Left colon (tissue), 2 donors: ENCODE results near the gene C10orf120. TPM values are rescaled to one million over a fixed set of nuclear protein-coding genes. Genes with fewer than 3 reads are reported as not detected.

Experiments used
- ATAC-seq: fragments of 200-7000 bp; cut with Tn5 transposase; one replicate; pipeline ENCODE4 v1.9.1; 2020; ENCODE audit warnings: mild to moderate bottlenecking, moderate library complexity
- DNase-seq, 2 donors: peaks; one replicate each; pipeline ENCODE4 v3.0.0-alpha.2; 2020
- intact Hi-C, 2 donors: fragments of 100-400 bp; cut with DNase I in 1 of 2; cut with micrococcal nuclease in 1 of 2; formaldehyde crosslinking; loops; one replicate each; pipeline versions ENCODE4 v1.11.2 to v1.14.0; 2022; cut with DNase I, micrococcal nuclease
- total RNA-seq, 2 donors: library from RNA; stranded (reverse); fragmentation: NEBNext Ultra II Directional; extraction: Animal tissue kit (Norgen Biotek cat#: 25700); gene quantifications; one replicate each; pipeline ENCODE4 v1.2.1, GENCODE V29; 2021
- donor health status: DM: no; HTN: no; CAD: no.
- donor health status: DM: yes; HTN: yes; CAD: no.

C10orf120 gene
- total RNA-seq, 2 donors from 2014 or later: not detected

DNA sequence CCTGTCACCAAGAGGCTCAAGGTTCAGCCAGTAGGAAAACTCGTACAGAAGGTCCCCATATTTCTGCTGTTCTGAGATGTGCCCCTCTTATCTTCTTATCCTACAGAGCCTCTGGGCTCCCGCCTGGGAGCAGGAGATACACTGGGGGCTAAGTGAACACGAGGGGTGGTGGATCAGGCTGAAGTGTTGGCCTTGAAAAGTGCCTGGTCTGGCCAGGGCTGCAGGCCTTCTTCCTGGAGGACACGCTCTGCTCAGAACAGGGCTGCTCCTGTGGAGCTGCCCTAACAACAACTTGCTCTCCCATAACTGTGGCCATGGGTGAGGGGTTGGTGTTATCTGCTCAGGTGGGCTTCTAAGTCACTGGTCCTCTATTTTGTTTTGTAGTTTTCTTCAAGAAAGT, 33.7 kb downstream of the C10orf120 start:
- intact Hi-C loops: no loop called here

GRCh38 chr10:122665329-122665860, 34.3 kb downstream of the C10orf120 start:
- DNase-seq (no peak), ATAC-seq (no peak)
- intact Hi-C loops: no loop called here

More for the DNA sequence above, 33.7 kb downstream of the C10orf120 start:
- DNase-seq (no peak), ATAC-seq (no peak)

DNA sequence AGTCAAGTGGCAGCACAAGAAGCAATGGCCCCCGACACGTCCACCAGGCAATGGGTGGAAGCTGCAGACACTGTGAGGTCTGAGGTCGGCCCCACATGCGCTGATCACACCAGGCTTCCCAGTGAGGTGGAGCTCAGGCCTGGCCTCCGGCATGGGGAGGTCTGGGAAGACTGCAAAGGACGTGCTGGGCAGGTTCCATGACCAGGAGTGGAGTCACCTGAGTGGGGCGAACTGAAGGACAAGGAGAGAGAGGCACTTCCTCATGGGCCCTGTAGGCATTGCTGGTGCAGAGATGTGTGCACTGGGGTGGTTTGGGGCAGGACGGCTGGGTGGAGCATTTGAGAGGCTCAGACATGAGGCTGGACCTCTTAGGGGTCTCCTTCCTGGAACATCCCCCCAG, 35.1 kb downstream of the C10orf120 start:
- intact Hi-C loops: no loop called here
- ATAC-seq: no peak
- no peak for DNase-seq

DNA sequence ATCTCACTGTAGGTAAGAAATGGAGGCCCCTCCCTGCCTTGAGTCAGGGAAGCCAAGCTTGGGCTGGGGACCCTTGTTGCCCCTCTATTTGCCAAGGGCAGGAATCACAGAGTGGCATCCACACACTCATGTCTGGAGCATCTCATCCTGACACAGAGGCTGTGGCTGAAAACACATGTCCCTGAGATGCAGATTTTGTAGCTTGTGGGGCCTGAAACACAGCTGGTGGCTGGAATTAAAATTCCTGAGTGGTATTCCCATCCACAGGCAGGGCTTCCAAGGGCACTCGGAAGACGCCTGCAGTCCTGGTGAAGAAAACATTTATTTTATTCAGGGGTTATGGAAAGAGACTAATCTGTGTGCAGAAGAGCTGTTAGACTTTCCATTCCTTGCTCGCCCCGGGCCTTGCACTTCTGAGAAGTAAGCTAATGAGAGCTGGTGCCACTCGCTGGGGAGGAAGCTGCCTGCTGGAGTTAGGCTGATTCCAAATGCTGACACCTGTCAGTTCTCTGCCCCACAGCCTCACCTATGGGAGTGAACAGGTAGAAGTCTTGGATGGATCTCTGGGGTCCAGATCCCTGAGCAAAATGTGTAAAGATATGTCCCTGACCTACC, 36.0 kb downstream of the C10orf120 start:
- ATAC-seq: no peak
- no peak for DNase-seq
- intact Hi-C loops: no loop called here

- intact Hi-C loops: no loop called here
- ATAC-seq (no peak), DNase-seq (no peak)
Measured at GRCh38 chr10:122662231-122662630, 37.4 kb downstream of the C10orf120 start.

DNA sequence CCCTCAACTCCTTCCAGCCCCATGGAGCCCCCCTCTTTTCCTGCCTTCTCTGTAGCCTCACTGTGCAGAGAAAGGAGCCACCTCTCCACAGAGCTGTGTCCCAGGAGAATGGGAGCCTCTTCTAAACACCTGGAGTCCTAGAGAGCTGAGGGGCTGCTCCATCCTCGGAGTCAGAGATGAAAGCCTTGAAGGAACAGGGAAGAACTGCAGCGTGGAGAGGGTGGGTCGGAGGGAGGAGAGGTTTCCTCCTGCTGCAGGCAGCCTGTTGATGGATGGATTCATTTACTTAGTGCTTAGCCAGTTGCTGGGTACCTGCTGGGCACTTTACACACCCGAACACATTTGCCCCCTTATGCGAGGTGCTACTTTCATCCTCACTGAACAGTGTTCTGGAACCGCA, 39.0 kb downstream of the C10orf120 start:
- no peak for DNase-seq
- intact Hi-C loops: no loop called here
- ATAC-seq: no peak

GRCh38 chr10:122659651-122660050, 40.0 kb downstream of the C10orf120 start:
- no peak for ATAC-seq
- intact Hi-C loops: no loop called here
- no peak for DNase-seq

DNA sequence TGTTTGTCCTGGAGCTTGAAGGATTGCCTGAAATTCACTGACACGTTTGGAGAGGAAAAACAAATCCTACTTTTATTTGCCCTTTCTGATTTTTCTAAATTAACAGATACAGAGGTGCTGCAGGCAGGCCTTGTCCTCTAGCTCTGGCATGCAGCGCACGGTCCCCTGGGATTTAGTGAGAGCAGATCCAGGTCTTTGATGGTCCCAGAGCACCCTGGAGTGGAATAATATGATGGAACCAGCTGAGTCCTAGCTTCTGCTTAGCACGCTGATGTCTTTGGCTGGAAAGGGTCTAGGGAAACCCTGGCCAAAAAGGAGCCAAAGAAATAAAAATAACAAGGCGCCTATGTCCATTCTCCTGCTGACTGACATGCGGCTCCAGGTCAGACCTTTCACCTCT, 40.5 kb downstream of the C10orf120 start:
- intact Hi-C loops: no loop called here
- DNase-seq (no peak), ATAC-seq (no peak)

DNA sequence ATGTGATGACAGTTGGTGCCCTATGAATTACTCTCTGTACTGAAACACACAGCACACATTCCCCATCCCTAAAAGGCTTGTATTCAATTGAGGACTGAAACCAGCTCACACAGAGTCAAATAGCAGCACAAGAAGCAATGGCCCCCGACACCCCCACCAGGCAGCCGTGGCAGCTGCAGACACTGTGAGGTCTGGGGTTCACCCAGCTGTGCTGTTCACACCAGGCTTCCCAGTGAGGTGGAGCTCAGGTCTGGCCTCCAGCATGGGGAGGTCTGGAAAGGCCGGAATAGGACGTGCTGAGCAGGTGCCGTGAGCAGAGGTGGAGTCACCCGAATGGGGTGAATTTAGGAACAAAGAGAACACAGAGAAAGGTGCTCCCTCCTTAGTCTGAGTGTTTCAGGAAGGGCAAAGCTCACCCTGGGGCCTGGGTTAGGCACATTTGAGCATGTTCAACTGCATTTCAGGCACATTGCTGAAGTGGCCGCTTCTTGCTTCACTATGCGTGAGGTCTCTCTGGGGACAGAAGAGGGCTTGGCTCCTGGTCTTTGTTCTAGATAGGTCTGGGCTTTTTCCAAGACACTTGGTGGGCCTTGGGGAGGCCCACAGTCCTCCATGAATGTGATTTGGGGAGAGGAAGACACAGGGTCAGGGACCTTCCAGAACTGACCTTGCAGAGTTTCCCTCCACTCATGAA, 41.1 kb downstream of the C10orf120 start:
- no peak for DNase-seq
- intact Hi-C loops: no loop called here
- ATAC-seq: no peak

DNA sequence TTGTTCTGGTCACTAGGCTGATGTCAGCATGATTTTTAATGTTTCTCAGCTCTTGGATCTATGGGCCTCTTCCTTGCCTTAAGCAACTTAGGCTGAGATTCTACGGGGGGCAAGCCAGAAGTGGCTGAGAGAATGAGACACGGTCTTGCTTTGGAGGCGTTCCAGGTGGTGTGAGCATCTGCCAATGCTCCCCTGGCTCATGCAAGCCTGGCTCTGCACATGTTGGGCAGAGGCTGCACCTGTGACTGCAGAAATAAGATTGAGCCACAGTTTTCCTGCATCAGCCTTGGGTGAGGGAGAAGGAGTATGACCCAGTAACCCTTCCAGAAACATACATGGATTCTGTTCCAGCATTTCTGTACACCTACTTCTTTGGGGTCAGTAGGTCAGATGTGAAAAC, 41.9 kb downstream of the C10orf120 start:
- DNase-seq (no peak), ATAC-seq (no peak)
- intact Hi-C loops: no loop called here

GRCh38 chr10:122657255-122657654, 42.4 kb downstream of the C10orf120 start:
- DNase-seq (no peak), ATAC-seq (no peak)
- intact Hi-C loops: no loop called here

GRCh38 chr10:122656741-122657140, 42.9 kb downstream of the C10orf120 start:
- no peak for DNase-seq
- no peak for ATAC-seq
- intact Hi-C loops: no loop called here

- intact Hi-C loops: no loop called here
- DNase-seq: no peak
- no peak for ATAC-seq
Measured at GRCh38 chr10:122656308-122656705, 43.3 kb downstream of the C10orf120 start.

- DNase-seq (no peak), ATAC-seq (no peak)
- intact Hi-C loops: no loop called here
Measured at GRCh38 chr10:122655524-122656307, 43.9 kb downstream of the C10orf120 start.

DNA sequence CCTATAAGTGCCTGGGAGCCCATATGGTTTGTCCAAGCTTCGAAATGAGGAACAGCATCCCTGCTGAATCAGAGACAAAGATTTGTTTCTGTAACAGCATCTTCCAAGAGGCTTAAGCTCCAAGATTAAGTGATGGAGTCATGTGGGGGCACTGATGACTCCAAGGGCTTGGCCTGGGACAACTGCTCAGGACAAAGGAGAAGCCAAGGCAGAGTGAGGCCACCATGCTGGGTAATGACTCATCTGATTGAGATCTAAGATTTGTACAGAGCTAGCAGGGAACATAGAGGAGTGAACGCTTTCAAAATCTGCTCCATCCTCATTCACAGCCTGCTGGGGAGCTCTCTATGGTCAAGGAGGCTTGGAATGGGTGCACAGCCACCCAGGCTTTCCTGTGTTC, 49.3 kb downstream of the C10orf120 start:
- DNase-seq: no peak
- intact Hi-C loops: no loop called here
- no peak for ATAC-seq

- DNase-seq (no peak), ATAC-seq (no peak)
- intact Hi-C loops: loop anchor here in 1 of 2 donors (2.0 kb wide), 1 partner anchor 53 kb away; no protein-coding TSS in a partner anchor
Measured at GRCh38 chr10:122649903-122650302, 49.7 kb downstream of the C10orf120 start.

- intact Hi-C loops: loop anchor here in 1 of 2 donors (2.0 kb wide), 1 partner anchor 54 kb away; no protein-coding TSS in a partner anchor
Measured at GRCh38 chr10:122648599-122649428, 50.8 kb downstream of the C10orf120 start.

More at GRCh38 chr10:122648599-122649428, 50.8 kb downstream of the C10orf120 start:
- ATAC-seq: peak; percentile 65
- DNase-seq: peak in 1 of 2 donors; percentile 35
